Activated CD4-positive, alpha-beta T cell treated with anti-CD3 and anti-CD28 coated beads, Interleukin-2, amount 10 ng/mL, durations not matched to agents 7 days and 5 days (primary cell): ENCODE results near the gene OTOA. TPM values are rescaled to one million over a fixed set of nuclear protein-coding genes. Genes with fewer than 3 reads are reported as not detected.
A peak's percentile ranks its signal among the peaks of the same experiment; 100 is the strongest.
"Not testable (repeated sequence)": the region's sequence is repeated elsewhere in the genome, so short reads cannot be mapped to it uniquely, and the experiment has no call there.

Experiments
- CTCF ChIA-PET: fragments of 350-600 bp; sonication (Branson Sonifier 250); formaldehyde crosslinking; loops from one replicate; lab custom pipeline; 2021; ENCODE audit warnings: antibody characterized with exemption; lab: Charles Lee
- POLR2A ChIA-PET: fragments of 350-600 bp; sonication (Branson Sonifier 250); formaldehyde crosslinking; loops from one replicate; lab custom pipeline; 2021; ENCODE audit warnings: antibody characterized with exemption; lab: Charles Lee
- DNase-seq: peaks from one replicate; pipeline ENCODE4 v3.0.0-alpha.2; 2020
- H3K27ac Mint-ChIP-seq: one replicate; pipeline ENCODE4 v1.8.0; 2021; ENCODE audit warnings: mild to moderate bottlenecking, moderate library complexity, mixed read lengths
- H3K27me3 Mint-ChIP-seq: one replicate; pipeline ENCODE4 v1.8.0; 2021; ENCODE audit warnings: mixed read lengths
- H3K36me3 Mint-ChIP-seq: one replicate; pipeline ENCODE4 v1.8.0; 2021; ENCODE audit warnings: low read depth, mixed read lengths
- H3K4me1 Mint-ChIP-seq: one replicate; pipeline ENCODE4 v1.8.0; 2021; ENCODE audit warnings: mixed read lengths
- H3K4me3 Mint-ChIP-seq: one replicate; pipeline ENCODE4 v1.8.0; 2021; ENCODE audit warnings: mild to moderate bottlenecking, moderate library complexity, mixed read lengths
- H3K9me3 Mint-ChIP-seq: one replicate; pipeline ENCODE4 v1.8.0; 2021; ENCODE audit warnings: mixed read lengths
- total RNA-seq, 2 experiments: library from RNA; stranded (reverse); gene quantifications; one replicate each; pipeline ENCODE4 v1.2.3, GENCODE V29; 2021

OTOA gene
- total RNA-seq, 2 experiments from 2014 or later: 0.17 TPM; not detected in 1

DNA sequence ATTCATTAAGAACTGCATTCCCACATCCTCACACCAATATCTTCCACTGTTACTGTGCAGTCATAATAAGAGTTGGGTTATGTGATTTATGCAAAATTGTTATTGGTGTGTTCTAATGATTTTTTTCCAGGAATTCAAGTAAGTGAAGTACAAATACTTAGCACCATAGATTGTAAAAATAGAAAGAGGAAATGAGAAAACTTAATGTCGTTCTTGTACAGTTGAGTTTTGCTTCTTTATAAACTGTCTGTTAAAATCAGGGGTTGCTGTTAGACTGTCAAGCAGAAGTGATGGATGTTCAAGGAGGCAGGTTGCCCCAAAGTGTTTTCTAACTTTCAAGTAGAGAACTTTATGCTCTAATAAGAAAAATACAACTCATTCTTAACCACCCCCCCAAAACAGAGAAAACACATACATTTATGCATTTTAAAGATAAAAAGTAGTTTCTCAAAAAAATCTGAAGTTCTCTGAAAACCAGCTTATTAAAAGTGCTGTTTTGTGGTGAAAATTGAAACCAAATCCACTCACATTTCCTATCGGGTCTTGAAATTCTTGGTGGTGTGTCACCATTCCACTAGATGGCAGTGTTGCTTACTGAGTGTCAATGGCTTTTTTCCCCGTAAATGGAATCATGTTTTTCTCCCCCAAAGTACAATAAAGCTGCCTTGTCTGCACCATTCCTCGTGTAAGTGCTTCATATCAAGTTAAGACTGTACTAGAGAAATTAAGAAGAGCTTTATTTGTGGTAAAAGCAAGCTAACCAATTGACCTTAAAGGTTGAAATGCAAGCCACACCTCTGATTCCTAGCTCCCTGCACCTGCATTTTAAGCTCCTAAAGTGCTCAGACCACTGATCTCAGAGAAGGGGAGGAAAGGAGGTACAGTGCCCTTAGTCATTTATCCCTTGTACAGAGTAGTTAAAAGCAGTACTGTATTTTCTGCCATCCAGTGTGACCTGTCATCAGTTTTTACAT, 6.7 kb upstream of the OTOA start:
- ChIA-PET CTCF (interaction anchor here (0.8 to 2.0 kb wide), 11 partner anchors 9 to 343 kb away, joined by 3 to 7 read pairs (median 3); no protein-coding TSS in a partner anchor), POLR2A (no interaction called here)
- Mint-ChIP-seq H3K27me3 (no peaks in the 10 kb centered on the region), H3K36me3 (peaks cover 15% of the 10 kb centered on the region), H3K4me3 (no peak overlapping the region), H3K27ac (no peak overlapping the region), H3K4me1 (peaks cover 43% of the 10 kb centered on the region), H3K9me3 (no peaks in the 10 kb centered on the region)
- peak; percentile 63 for DNase-seq

DNA sequence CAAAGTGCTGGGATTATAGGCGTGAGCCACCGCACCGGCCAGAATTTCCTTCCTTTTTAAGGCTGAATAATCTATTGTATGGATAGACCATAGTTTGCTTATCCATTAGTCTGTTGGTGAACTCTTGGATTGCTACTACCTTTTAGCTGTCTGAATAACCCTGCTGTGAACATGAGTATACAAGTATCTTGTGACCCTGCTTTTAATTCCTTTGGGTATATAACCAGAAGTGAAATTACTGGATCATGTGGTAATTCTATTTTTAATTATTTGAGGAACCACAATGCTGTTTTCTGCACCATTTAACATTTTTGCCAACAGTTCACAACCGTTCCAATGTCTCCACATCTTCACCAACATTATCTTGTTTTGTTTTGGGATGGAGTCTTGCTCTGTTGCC, 4.6 kb upstream of the OTOA start:
- Mint-ChIP-seq H3K4me1 (peaks cover 45% of the 10 kb centered on the region), H3K27me3 (peaks cover 5% of the 10 kb centered on the region), H3K27ac (no peak overlapping the region), H3K9me3 (no peaks in the 10 kb centered on the region), H3K36me3 (peaks cover 13% of the 10 kb centered on the region), H3K4me3 (no peak overlapping the region)
- ChIA-PET POLR2A (no interaction called here), CTCF (no interaction called here)
- no peak for DNase-seq

DNA sequence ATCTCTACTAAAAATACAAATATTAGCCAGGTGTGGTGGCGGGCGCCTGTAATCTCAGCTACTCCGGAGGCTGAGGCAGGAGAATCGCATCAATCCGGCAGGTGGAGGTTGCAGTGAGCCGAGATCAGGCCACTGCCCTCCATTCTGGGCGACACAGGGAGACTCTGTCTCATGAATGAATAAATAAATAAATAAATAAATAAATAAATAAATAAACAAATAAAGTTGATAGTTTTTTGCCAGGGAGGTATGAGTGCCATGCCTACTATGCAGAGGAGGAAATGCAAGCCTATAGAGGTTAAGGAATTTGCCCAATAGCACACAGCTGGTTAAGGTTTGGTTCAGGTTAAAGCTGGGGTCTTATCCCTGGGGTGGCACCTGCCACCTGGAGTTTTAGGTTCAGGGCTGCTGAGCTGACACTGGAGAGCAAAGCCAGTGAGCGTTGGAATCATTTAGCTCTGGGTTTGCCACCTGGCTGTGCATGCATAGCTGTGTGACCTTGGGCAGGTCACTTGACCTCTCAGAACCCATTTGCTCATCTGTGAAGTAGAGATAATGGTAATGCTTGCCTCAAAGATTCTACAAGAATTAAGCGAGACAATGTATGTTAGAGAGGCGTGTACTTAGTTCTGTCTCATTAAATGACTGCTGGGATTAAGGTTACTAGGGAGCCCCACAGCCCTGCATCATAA, 1.2 kb downstream of the OTOA start:
- Mint-ChIP-seq H3K4me3 (no peak overlapping the region), H3K27ac (no peak overlapping the region), H3K4me1 (peaks cover 16% of the 10 kb centered on the region), H3K36me3 (no peaks in the 10 kb centered on the region), H3K27me3 (peaks cover 14% of the 10 kb centered on the region), H3K9me3 (no peaks in the 10 kb centered on the region)
- POLR2A ChIA-PET: interaction anchor here (0.7 kb wide), 1 partner anchor 39 kb away, joined by 3 read pairs; no protein-coding TSS in a partner anchor
- no peak for DNase-seq
- CTCF ChIA-PET: interaction anchor here (2.7 kb wide), 1 partner anchor 43 kb away, joined by 8 read pairs; no protein-coding TSS in a partner anchor

DNA sequence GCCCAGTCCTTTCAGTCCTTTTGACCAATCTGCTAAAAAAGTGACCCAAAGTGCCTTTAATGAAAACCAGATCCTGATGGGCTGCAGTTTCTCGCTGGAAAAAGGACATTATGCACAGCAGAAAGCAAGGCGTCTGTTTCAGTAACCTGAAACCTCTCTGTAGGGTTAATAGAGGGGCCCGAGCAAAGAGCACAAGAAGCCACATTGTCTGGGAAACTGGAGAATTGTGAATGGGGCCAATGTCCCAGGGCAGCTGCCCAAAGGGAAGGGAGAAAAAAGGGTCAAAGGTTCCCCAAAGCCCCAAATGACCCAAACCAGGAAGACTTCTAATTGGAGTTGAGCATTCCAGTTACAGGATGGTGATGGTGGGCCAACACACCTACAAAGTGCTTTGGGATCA, 3.0 kb downstream of the OTOA start:
- Mint-ChIP-seq H3K4me1 (peaks cover 4% of the 10 kb centered on the region), H3K27ac (no peak overlapping the region), H3K36me3 (no peaks in the 10 kb centered on the region), H3K4me3 (no peak overlapping the region), H3K27me3 (peaks cover 23% of the 10 kb centered on the region), H3K9me3 (no peaks in the 10 kb centered on the region)
- CTCF ChIA-PET: interaction anchor here (2.7 kb wide), 1 partner anchor 41 kb away, joined by 8 read pairs; no protein-coding TSS in a partner anchor
- POLR2A ChIA-PET: no interaction called here
- no peak for DNase-seq

DNA sequence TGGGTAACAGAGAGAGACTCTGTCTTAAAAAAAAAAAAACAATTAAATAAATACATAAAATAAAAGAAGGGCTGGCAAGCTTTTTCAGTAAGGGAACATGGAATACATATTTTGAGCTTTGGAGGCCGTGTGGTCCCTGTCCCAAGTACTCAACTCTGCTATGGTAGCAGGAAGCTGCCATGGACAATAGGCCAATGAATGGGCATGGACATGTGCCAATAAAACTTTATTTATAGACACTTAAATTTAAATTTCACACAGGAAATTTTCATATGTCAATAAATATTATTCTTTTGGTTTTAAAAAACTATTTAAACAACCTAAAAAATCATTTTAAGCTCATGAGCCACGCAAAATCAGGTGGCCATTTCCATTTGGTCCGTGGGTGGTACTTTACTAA, 3.8 kb downstream of the OTOA start:
- DNase-seq: no peak
- ChIA-PET POLR2A (no interaction called here), CTCF (no interaction called here)
- Mint-ChIP-seq H3K27me3 (peaks cover 23% of the 10 kb centered on the region), H3K36me3 (no peaks in the 10 kb centered on the region), H3K9me3 (no peaks in the 10 kb centered on the region), H3K4me1 (peaks cover 3% of the 10 kb centered on the region), H3K27ac (no peak overlapping the region), H3K4me3 (no peak overlapping the region)

DNA sequence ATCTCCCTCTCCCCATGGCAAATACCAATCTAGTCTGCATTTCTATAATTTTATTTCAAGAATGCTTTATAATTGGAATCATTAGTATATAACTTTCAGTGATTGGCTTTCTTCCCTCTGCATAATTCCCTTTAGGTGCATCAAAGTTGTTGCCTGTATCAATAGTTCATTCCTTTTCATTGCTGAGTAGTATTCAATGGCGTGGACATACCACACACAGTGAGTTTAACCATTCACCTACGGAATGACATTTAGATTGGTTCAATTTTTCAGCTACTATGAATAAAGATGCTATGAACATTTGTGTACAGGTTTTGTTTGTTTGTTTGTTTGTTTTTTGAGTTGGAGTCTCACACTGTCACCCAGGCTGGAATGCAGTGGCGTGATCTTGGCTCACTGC, 9.7 kb downstream of the OTOA start:
- H3K4me3 Mint-ChIP-seq: no peak overlapping the region
- peaks cover 24% of the 10 kb centered on the region for H3K27me3 Mint-ChIP-seq
- ChIA-PET CTCF (interaction anchor here (0.8 kb wide), 1 partner anchor 86 kb away, joined by 3 read pairs; no protein-coding TSS in a partner anchor), POLR2A (no interaction called here)
- no peak overlapping the region for H3K27ac Mint-ChIP-seq
- no peaks in the 10 kb centered on the region for H3K36me3 Mint-ChIP-seq
- peaks cover 2% of the 10 kb centered on the region for H3K9me3 Mint-ChIP-seq
- no peaks in the 10 kb centered on the region for H3K4me1 Mint-ChIP-seq
- DNase-seq: no peak

DNA sequence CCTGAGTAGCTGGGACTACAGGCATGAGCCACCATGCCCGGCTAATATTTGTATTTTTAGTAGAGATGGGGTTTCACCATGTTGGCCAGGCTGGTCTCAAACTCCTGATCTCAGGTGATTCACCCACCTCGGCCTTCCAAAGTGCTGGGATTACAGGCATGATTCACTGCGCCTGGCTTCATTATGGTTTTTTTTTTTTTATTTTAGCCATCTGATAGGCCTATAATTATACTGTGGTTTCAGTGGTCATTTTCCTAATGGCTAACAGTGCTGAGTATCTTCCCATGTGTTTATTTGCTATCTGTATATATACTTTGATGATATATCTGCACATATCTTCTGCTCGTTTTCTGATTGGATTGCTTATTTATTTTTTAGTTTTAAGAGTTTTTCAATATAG, 10.7 kb downstream of the OTOA start:
- H3K4me1 Mint-ChIP-seq, POLR2A ChIA-PET, H3K27ac Mint-ChIP-seq, DNase-seq, H3K36me3 Mint-ChIP-seq, H3K4me3 Mint-ChIP-seq, H3K9me3 Mint-ChIP-seq: not testable (repeated sequence)
- CTCF ChIA-PET: interaction anchor here (0.6 kb wide), 2 partner anchors 132 to 960 kb away, joined by 3 read pairs; no protein-coding TSS in a partner anchor
- peaks cover 26% of the 10 kb centered on the region for H3K27me3 Mint-ChIP-seq

DNA sequence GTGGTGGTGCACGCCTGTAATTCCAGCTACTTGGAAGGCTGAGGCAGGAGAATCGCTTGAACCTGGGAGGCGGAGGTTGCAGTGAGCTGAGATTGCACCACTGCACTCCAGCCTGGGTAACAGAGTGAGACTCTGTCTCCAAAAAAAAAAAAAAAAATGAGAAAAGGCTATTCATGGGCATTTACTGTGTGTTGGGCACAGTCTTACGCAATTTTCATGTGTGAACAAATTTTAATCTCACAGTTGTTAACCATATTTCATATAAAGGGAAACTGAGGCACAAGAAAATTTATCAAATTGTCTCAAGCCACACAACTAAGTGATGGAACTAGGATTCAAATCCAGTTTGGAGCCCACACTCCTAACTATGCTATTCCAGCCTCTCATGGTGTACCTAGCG, 16.9 kb downstream of the OTOA start:
- H3K27me3 Mint-ChIP-seq: peaks cover 20% of the 10 kb centered on the region
- H3K9me3 Mint-ChIP-seq, DNase-seq, H3K27ac Mint-ChIP-seq, H3K4me1 Mint-ChIP-seq, POLR2A ChIA-PET, H3K4me3 Mint-ChIP-seq, H3K36me3 Mint-ChIP-seq: not testable (repeated sequence)
- CTCF ChIA-PET: interaction anchor here (0.6 to 2.2 kb wide), 4 partner anchors 12 to 507 kb away, joined by 3 to 6 read pairs (median 4); no protein-coding TSS in a partner anchor

DNA sequence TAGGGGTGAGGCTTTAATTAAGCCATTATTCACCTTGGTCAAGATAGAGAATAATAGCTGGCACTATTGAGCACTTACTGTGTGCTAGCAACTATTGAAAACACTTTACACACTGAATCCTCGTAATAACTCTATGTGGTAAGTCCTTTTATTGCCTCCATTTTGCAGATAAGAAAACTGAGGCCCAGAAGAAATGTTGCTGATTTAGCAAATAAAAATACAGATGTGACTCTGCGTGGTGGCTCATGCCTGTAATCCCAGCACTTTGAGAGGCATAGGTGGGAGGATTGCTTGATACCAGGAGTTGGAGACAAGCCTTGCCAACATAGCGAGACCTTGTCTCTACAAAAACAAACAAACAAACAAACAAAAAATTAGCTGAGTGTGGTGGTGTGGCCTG, 19.4 kb downstream of the OTOA start:
- no peak overlapping the region for H3K27ac Mint-ChIP-seq
- no peak overlapping the region for H3K4me3 Mint-ChIP-seq
- H3K4me1 Mint-ChIP-seq: no peaks in the 10 kb centered on the region
- H3K27me3 Mint-ChIP-seq: peaks cover 5% of the 10 kb centered on the region
- POLR2A ChIA-PET: no interaction called here
- no peaks in the 10 kb centered on the region for H3K36me3 Mint-ChIP-seq
- H3K9me3 Mint-ChIP-seq: no peaks in the 10 kb centered on the region
- CTCF ChIA-PET: no interaction called here
- DNase-seq: no peak

DNA sequence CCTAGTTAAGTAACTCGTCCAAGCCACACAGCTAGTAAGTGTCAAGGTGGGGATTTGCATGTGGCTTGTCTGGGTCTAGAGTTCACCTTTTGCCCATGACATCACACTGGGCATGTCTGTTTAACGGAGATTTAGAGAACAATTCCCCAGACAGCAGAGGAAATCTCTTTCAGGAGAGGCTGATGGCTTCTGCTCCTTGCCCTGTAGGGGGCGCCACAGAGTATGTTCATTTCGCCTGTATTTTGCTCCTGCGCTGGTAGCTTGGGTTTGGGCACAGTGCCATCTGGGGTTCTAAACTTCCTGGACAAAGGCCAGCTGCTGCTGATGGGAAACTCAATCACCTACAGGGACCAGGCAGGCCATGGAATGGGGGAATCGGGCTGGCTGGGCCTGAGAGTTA, 20.4 kb downstream of the OTOA start:
- CTCF ChIA-PET: interaction anchor here (0.8 kb wide), 1 partner anchor 24 kb away, joined by 4 read pairs; no protein-coding TSS in a partner anchor
- peaks cover 3% of the 10 kb centered on the region for H3K27me3 Mint-ChIP-seq
- POLR2A ChIA-PET: no interaction called here
- no peaks in the 10 kb centered on the region for H3K36me3 Mint-ChIP-seq
- H3K9me3 Mint-ChIP-seq: no peaks in the 10 kb centered on the region
- DNase-seq: peak; percentile 31
- no peak overlapping the region for H3K4me3 Mint-ChIP-seq
- no peak overlapping the region for H3K27ac Mint-ChIP-seq
- no peaks in the 10 kb centered on the region for H3K4me1 Mint-ChIP-seq

DNA sequence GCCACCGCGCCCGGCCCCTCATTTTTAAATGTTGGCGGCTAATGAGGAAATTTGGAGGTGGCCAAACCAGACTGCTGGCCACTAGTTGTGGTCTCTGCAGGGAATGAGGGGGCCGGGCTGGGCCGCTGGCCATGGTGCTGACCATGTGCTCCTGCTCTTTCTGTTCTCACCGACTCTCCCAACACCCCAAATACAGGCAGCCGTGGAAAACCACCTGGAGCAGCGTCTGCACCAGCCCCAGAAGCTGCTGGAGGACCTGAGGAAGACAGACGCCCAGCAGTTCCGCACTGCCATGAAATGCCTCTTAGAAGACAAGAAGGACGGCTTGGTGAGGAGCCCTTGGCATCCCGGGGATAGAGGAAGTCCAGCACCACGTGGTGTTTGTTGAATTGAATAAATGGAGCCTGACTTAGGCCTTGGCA, 21.3 kb downstream of the OTOA start:
- Mint-ChIP-seq H3K4me1 (no peaks in the 10 kb centered on the region), H3K27me3 (peaks cover 6% of the 10 kb centered on the region), H3K27ac (no peak overlapping the region), H3K4me3 (no peak overlapping the region), H3K36me3 (no peaks in the 10 kb centered on the region), H3K9me3 (no peaks in the 10 kb centered on the region)
- POLR2A ChIA-PET: no interaction called here
- DNase-seq: no peak
- CTCF ChIA-PET: no interaction called here

DNA sequence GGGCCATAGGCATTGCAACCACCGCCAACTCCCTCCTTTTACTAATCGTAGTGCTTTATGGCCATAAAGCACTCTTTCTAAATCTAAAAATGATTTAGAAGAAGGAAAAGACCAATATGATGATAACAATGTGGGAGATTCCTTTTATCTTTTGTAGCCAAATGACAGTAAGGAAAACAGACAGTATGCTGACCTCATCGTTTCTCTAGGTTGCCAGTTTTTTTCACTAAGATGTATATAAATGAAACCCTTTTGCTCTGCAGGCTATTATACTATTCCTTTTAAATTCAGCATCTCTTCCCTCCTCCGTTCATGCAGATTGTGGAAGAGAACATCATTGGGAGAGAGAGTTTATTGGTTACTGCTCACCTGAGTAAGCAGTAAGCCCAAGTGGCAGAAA, 25.3 kb downstream of the OTOA start:
- Mint-ChIP-seq H3K36me3 (no peaks in the 10 kb centered on the region), H3K4me1 (no peaks in the 10 kb centered on the region)
- CTCF ChIA-PET: no interaction called here

DNA sequence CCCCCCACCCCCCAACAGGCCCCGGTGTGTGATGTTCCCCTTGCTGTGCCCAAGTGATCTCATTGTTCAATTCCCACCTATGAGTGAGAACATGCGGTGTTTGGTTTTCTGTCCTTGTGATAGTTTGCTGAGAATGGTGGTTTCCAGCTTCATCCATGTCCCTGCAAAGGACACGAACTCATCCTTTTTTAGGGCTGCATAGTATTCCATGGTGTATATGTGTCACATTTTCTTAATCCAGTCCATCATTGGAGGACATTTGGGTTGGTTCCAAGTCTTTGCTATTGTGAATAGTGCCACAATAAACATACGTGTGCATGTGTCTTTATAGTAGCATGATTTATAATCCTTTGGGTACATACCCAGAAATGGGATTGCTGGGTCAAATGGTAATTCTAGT, 27.2 kb downstream of the OTOA start:
- CTCF ChIA-PET, H3K4me3 Mint-ChIP-seq: not testable (repeated sequence)

More for the DNA sequence above, 25.3 kb downstream of the OTOA start:
- peaks cover 3% of the 10 kb centered on the region for H3K27me3 Mint-ChIP-seq
- DNase-seq: no peak
- no peak overlapping the region for H3K4me3 Mint-ChIP-seq
- no peak overlapping the region for H3K27ac Mint-ChIP-seq
- no peaks in the 10 kb centered on the region for H3K9me3 Mint-ChIP-seq
- POLR2A ChIA-PET: no interaction called here

More for the DNA sequence above, 27.2 kb downstream of the OTOA start:
- H3K36me3 Mint-ChIP-seq, DNase-seq, H3K27ac Mint-ChIP-seq, POLR2A ChIA-PET, H3K27me3 Mint-ChIP-seq, H3K9me3 Mint-ChIP-seq, H3K4me1 Mint-ChIP-seq: not testable (repeated sequence)
